ENCODE measurements around the gene PEX19.

Gene PEX19

DNA sequence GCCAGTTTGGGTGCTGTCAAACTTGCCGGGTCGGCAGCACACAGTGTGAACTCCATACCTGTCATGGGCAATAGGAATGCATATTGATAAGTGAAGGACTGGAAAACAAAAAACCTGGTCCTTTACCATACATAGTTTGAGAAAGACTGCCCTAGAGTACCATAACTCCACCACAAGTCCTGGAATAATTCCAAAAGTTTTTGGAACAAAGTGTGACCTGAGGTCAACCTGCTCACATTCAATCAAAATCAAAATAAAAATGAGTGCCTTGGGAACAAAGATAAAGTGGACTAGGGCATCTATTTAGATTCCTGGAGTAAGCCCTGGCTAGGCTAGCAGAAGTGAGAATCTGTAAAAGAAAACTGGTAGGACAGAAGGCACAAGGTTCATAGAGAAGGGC, 7.6 kb downstream of the PEX19 start:
- DNase-seq (ENCODE audit: low spot score): no peak

DNA sequence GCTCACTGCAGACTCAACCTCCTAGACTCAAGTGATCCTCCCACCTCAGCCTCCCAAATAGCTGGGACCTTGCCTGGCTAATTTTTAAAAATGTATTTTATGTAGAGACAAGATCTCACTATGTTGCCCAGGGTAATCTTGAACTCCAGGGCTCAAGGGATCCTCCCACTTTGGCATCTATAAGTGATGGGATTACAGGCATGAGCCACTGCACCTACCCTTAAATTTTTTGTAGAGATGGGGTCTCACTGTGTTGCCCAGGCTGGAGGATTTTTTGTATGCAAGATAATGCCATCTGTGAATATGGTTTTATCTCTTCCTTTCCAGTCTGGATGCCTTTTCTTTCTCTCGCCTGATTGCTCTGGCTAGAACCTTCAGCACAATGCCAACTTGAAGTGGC, 13.9 kb downstream of the PEX19 start:
- no peak for DNase-seq (ENCODE audit: low spot score)

DNA sequence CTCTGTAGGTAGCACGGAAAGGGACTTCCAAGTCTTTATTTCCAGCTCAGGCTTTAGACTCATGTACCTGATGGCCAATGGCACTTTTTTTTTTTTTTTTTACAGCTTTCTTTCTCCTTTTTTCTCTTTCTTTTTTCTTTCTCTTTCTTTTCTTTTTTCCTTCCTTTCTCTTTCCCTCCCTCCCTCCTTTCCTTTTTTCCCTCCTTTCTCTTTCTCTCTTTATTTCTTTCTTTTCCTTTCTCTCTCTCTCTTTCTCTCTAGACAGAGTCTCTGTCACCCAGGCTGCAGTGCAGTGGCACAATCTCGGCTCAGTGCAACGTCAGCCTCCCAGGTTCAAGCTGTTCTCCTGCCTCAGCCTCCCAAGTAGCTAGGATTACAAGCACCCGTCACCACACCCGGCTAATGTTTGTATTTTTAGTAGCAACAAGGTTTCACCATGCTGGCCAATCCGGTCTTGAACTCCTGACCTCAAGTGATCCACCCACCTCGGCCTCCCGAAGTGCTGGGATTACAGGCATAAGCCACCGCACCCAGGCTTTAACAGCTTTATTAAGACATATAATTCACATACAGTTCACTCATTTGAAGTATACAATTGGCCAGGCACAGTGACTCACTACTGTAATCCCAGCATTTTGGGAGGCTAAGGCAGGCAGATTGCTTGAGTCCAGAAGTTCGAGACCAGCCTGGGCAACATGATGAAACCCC, 17.5 kb downstream of the PEX19 start:
- no peak for DNase-seq (ENCODE audit: low spot score)

DNA sequence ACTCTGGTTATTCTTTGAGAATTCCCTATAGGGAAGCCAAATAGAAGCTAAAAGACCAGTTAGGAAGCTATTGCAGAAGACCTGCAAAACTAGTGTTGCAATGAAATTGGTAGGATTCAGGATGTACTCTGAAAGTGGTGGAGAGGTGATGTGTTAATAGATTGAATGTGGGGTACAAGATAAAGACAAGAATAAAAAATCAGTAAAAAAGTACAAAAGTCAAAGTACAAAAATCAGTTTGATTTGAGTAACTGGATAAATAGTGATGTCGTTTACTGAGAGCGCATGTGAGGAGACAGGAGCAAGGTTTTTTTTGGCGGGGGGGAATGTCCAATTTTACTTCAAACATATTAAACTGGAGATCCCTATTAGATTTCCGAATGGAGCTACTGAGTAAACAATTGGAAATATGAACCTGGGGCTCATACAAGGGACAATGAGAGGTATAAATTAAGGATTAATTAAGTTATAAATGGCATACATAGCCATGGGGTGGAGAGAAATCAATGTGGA, 20.1 kb downstream of the PEX19 start:
- no peak for DNase-seq (ENCODE audit: low spot score)

DNA sequence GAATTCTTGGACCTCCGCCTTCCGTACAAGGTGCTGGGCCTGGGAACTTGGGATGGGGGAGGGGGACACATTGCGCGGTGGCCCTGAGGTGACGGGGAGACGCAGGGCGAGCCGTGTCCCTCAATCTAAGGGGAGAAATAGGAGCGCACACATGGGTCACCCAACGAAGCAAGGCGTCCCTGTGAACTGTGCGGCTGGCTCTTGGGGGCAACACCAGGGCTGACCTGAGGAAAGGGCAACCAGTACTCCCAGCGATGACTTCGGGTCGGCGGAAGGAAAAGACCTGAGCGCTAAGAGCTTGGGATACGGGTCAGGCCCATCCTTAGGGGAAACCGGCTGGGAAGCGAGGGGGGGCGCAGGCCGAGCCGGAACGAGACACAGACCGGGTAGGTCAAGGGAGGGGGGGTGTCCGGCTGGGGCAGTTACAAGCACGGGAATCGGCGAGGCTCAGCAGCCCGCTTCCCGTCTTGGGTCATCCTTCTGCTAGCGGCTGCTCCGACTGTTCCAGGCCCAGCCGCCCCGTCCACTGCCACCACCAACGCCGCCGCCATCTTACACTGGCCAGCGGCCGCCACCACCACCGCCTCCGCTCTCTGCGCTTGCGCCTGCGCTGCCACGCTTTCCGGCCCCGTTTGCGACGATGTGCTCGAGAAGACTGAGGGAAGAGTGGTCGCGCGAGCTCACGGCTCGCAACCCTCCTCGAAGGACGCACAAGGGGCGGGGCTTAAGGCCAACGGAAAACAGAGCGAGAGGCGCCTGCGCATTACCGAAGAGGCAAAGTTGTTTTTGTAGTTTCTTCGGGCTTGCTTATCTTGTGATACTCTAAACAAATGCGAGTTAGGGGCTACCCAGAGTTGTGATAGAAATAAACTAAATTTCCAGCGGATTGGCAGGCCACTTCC, 22.8 kb downstream of the PEX19 start, which contains the start of gene DCAF8:
Gene DCAF8, minus strand, starts transcription at position 657 of the 902 bp plus-strand sequence. CDS start 18,541 bp downstream, outside the sequence.
- peak; percentile 97 for DNase-seq (ENCODE audit: low spot score)

DNA sequence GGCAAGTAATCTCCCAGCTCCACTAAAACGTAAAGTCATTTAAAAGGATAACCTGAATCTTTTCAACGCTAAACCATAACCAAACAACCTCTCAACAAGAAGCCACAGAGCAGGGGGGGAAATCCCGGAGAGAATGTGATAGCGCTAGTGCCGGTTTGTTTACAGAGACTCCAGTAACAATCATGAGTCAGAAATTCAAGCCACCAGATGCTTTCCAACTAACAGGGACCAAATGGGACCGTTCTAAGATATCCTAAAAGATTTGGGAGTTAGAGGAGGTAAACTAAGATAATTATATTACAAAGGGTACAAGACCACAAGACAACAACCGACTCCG, 23.4 kb downstream of the PEX19 start:
- peak; percentile 76 for DNase-seq (ENCODE audit: low spot score)

DNA sequence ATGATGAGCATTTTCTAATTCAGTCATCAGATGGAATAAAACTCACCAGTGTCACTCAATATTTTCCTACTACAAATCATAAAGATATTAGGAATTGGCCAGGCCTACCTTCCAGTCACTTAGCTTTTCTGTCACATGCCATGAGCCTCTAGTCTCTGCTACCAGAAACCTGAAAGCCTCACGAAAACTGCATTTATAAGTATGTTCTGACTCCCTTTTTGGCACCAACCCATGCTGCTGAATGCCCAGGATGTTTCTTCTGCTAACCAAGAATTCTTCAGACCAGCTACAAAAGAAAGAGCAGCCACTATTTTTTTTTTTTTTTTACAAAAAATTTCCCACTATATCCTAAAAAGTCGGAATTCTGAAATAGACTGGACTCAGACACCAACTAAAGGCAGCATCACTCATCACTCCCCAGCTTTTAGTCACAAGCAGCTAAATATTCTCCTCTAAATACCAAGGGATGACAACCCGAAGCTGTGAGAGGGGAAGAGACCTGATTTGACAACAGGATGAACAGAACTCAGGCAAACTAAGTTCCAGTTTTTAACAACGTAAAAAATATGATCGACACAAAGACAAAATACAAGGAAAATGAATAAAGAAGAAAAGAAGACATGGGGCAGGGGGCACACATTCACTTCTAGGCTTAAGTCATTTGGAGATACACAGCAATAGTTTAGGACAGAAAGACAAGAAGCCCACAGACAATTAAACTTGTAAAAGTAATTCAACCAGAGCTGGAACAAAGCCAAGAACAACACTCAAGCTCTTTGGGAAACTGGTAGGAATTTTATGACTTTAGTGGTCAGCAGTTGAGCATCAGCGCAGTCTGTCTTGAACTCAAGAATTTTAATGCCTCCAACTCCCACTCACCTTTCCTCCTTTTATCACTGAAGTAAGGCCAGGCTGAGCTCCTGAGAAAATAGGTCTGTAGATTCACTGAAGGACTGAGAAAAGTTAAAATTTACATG, 24.2 kb downstream of the PEX19 start:
- peak; percentile 35 for DNase-seq (ENCODE audit: low spot score)

DNA sequence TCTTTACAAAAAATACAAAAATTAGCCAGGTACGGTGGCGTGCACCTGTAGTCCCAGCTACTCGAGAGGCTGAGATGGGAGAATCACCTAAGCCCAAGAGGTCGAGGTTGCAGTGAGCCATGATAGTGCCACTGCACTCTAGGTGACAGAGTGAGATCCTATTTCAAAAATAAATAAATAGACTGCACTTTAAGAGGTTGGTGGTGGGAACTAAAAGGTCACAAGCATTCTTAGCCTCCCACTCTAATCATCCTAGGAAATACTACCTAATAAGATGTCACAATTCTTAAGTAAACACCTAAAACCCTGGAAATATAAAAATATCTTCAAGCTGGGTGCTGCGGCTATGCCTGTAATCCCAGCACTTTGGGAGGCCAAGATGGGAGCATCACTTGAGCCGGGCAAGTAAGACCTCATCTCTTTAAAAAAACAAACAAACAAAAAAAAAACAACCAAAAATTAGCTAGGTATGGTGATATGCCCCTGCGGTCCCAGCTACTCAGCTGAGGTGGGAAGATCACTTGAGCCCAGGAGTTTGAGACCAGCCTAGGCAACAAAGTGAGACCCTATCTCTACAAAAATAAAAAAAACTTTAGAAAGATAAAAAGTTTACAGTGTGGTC, 26.6 kb downstream of the PEX19 start:
- DNase-seq (ENCODE audit: low spot score): no peak

DNA sequence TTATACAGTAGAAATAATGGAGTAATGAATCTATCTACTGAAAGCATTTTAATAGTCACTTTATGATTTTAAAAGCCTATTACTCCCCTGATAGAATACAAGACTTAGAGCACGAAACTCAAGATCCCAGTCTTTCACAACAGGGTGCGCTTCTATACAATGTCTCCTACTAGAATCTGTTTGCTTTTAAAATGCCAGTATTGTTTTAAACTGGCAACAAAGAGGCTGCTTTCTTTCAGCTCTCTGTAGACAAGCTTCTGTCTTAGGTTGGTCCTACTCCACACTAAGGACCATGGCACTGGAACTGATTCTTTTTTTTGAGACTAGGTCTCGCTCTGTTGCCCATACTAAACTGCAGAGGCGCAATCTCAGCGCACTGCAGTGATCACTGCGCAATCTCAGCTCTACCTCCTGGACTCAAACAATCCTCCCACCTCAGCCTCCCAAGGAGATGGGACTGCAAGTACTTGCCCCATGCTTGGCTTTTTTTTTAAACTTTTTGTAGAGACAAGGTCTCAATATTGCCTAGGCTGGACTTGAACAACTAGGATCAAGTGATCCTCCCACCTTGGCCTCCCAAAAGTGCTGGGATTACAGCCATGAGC, 27.4 kb downstream of the PEX19 start:
- no peak for DNase-seq (ENCODE audit: low spot score)

DNA sequence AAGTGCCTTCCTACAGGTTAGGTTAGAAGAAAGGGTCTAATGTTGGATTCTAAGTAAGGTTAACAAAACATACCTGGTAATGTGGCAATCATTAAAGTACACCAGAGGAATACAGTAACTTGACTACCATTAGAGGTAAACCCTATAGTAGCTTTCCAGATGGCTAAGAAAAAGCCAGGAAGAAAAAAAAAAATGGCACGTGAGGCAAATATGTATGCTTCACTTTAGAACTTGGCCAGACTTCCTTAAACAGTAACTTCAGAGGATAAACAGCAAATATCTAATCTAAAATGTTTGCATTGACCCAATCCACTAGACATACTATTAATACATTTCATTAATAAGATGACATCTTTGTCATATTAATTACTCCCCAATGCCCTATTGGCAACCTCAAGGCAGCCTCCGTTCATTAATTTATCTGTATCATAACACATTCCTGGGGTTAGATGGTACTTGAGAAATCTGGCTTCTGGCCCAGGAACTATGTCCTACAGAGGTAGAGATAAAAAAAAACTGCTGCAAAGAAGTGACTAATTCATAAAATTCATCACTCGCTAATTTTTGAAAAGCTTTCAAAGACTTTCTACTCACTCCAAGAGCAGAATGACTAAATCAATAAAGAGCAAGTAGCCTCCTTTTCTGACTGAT, 28.4 kb downstream of the PEX19 start:
- DNase-seq (ENCODE audit: low spot score): peak; percentile 50

DNA sequence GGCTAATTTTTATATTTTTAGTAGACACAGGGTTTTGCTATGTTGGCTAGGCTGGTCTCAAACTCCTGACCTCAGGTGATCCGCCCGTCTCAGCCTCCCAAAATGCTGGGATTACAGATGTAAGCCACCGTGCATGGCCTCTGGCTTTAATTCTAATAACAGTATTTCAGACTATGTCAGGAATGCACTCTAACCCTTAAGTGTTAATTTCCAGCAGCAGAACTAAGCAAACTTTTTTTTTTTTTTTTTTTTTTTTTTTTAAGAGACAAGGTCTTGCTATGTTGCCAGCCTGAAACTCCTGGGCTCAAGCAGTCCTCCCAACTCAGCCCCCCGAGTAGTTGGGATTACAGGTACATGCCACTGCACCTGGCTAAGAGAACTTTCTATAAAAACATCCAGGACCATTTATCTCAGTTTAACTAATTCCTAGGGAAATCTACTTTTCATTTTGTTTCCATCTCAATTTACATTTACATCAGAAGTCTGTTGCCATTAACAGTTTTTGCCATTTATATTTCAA, 29.1 kb downstream of the PEX19 start:
- DNase-seq (ENCODE audit: low spot score): no peak

DNA sequence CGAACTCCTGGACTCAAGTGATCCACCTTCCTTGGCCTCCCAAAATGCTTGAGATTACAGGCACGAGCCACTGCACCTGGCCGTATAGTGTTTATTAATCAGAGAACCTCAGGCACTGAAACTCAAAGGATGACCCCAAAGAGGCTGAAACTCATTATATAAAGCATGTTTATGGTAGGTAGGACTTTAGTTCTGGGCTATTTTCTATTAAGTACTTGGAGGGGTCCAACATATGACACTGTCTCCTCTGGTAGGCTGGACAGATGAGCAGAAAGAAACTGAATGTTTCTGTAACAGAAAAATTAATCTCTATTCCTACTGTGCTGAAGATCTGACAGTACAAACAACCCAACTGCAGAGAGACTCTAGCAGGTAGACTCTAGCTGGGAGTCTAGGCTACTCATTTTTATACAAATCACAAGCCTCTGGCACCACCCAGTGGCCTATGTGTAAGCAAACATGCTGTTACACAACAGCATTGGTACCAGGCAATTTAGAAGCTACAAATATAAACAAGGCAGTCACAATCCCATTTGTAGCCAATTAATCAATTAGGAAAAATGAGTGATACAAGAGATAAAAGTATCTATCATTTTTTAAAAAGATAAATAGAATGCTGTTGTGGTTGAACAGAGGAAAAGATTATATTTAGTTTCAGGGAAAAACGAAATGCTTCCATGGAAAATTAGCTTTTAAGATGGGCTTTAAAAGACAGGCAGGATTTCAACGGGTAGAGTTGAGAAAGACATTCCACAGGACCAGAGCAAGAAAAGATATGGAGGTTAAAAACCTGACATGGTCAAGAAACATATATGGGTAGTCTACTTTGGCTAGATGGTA, 33.0 kb downstream of the PEX19 start:
- peak; percentile 83 for DNase-seq (ENCODE audit: low spot score)

DNA sequence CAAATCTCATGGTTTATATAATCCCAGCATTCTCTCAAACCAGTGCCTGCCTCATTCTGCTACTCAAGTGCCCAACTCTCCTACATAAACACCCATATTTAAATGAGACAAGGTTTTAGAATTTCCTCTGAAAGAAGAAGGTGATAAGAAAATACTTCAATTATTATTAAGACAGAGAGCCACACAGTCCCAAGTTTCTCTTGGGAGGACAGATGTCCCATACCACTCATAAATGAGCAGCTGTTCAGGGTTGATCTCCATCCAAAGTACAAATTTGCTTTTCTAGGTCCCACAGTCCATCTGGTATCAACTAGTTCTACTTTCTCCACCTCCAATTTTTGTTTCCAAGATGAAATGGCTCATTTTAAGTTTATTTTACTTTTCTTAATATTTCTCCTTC, 33.9 kb downstream of the PEX19 start:
- no peak for DNase-seq (ENCODE audit: low spot score)

DNA sequence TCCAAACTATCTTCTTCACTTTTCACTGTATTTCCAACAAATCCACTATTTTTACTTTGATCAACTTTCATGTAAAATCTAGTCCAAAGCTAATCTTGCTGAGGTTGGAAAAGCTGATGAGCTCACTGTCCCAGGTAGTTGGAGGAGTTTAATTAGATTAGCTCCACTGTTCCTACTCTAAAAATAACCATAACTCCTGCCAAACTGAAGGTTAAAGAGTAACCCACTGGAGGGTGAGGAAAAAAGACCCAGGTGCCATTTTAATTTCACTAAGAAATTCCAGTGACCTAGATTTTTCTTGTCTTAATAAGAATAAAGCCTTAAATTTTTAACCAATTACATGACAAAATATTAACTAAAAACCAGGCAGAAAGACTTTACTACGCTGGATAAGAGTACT, 37.9 kb downstream of the PEX19 start:
- no peak for DNase-seq (ENCODE audit: low spot score)

DNA sequence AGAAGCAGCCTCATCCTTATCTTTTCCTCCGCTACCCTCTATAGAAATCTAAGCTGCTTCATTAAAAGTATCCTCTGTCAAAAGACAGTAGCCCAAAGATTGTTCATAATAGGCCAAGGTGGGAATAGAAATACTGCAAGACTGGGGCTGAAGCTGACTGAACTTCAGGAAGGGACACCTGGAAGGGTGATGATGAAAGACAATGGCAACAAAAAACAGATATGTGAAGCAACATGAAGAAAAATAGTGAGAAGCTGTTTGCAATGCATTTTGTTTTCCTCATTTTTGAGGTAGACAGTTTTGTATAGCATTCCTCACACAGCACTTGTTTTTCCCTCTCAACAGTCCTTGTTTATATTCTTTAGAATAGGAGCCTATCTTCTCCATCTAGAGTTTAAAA, 39.5 kb downstream of the PEX19 start:
- DNase-seq (ENCODE audit: low spot score): no peak

DNA sequence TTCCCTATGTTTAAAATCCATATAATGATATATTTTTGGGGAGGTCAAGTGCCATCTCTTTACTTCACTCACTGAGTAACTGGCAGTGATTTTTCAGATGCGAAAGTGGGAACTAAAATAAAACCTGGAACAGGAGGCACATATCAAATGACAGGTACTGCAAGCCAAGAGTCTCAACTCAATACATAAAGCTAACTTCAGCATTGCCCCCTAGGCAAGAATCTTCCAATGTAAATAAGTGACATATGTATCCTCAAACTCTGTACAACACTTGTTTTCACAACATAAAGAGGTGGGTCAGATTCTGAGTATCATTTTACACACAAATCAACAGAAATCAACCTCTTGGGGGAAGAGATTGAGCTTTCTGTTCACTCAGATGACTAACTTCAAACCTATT, 40.7 kb downstream of the PEX19 start:
- DNase-seq (ENCODE audit: low spot score): no peak

DNA sequence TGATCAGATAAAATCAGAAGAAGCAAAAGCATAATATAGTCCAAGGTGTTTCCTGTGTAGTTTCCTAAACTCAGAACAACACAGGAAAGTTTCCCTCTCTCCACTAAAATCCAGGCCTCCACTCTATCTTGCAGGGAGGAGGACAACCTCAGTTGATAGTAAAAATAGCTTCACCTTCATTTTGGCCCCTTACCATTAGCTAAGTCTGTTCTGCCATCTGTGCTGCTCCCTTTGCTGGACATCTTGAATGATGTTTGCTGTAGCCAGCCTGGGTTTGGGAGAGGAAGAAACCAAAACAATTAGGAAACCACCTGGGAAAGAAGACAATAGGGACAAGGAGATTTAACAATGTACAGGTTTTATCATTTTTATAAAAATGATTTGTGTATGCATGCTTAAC, 41.2 kb downstream of the PEX19 start:
- no peak for DNase-seq (ENCODE audit: low spot score)

DNA sequence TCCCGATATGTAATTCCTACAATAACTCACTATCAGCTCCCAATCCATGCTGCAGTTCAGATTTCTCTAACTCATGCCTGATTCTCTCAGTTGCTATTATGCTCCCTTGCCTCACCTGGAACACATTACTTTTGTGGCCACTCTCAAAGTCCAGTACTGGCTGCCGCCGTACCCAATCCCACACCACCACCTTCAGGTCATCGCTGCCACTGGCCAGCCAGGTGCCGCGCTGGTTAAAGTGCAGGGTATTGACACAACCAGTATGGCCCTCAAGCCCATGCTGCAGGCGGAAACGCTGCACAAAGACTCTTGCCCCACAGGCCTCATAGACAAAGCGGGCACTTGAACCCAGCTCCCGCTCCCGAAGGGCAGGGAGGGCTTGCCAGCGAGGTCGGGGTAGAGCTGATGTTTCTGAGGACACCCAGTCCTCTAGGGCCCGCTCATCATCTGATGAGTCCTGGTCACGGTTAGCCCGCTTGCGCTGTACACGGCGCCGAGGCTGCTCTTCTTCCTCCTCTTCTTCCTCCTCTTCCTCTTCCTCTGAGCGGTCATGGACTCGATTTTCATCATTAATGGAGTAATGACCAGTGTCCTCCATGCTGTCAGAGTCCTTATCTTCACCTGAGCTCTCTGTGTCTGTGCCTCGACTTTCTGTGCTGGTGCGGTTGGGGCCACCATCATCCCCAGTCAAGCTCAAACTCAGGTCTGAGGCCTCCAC, 45.2 kb downstream of the PEX19 start:
- DNase-seq (ENCODE audit: low spot score): no peak

DNA sequence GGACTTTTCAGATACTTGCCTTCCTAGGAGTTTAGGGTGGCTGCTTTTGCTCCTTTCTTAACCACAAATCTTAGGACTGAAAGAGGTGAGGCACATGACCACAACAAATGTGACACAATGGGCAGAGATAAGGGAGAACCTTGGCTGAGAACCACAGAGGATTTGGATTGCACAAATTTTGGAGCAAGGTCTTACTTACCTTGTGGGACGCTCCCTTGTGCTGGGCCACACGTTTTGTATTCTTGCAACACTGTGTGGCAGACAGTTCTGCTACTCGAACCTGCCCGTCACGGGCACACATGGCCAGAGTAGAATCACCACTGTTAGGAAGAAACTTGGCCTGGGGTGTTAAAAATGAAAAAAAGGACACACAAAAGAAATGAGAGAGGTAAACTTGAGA, 46.5 kb downstream of the PEX19 start:
- DNase-seq (ENCODE audit: low spot score): no peak

Measured in AG08395 (cell line).